Esophagus squamous epithelium (tissue), 5 donors: ENCODE measurements around the gene RANBP9. TPM values are rescaled to one million over a fixed set of nuclear protein-coding genes. Genes with fewer than 3 reads are reported as not detected.

Source experiments
- DNase-seq: peaks from one replicate; lab custom pipeline; 2025; lab: John Stamatoyannopoulos, UW
- H3K27ac ChIP-seq, 4 donors: fragments of 200-600 bp; sonication (generic); one replicate each; pipeline ENCODE4 v1.5.1; 2016 to 2019; ENCODE audit warnings: mild to moderate bottlenecking in 1 of 4
- H3K27me3 ChIP-seq, 4 donors: fragments of 200-600 bp; sonication (generic); 1 replicate in 3 of 4; 2 replicates in 1 of 4; pipeline versions ENCODE4 v1.5.1 to v1.6.0; 2017 to 2021; ENCODE audit warnings: antibody characterized with exemption in 1 of 4
- H3K36me3 ChIP-seq, 3 donors: fragments of 200-600 bp; sonication (generic); one replicate each; pipeline ENCODE4 v1.5.1; 2016 to 2019
- H3K4me1 ChIP-seq, 3 donors: fragments of 200-600 bp; sonication (generic); one replicate each; pipeline ENCODE4 v1.5.1; 2017 to 2019
- H3K4me3 ChIP-seq, 4 donors: fragments of 200-600 bp; sonication (generic); 1 replicate in 3 of 4; 2 replicates in 1 of 4; pipeline ENCODE4 v1.5.1; 2016 to 2019; ENCODE audit warnings: mild to moderate bottlenecking in 2 of 4, moderate library complexity in 1 of 4
- H3K9me3 ChIP-seq, 3 donors: fragments of 200-600 bp; sonication (generic); one replicate each; pipeline ENCODE4 v1.5.1; 2016 to 2019
- CTCF ChIP-seq, 6 experiments: fragments of 450-650 bp in 4 of 6; fragments of 200-600 bp in 2 of 6; sonication (generic) in 2 of 6; IDR thresholded peaks; one replicate each; pipeline ENCODE4 v1.5.1; 2016 to 2019; ENCODE audit warnings: antibody characterized with exemption in 6 of 6, mild to moderate bottlenecking in 4 of 6, moderate library complexity in 4 of 6
- POLR2A ChIP-seq, 4 donors: fragments of 450-650 bp; IDR thresholded peaks; one replicate each; pipeline ENCODE4 v1.6.1; 2017; ENCODE audit warnings: antibody characterized with exemption in 4 of 4, mild to moderate bottlenecking in 4 of 4, moderate library complexity in 3 of 4
- WGBS, 2 donors: methylation state at CpG; one replicate each; pipeline ENCODE4 v1.1.5; 2018; 5-methylcytosine and 5-hydroxymethylcytosine counted together
- intact Hi-C: fragments of 100-400 bp; cut with DNase I; formaldehyde crosslinking; loops from one replicate; pipeline ENCODE4 v1.15.0; 2022
- total RNA-seq, 4 donors: library from RNA; depleted of rRNA; stranded (reverse); fragments of >200 nt; gene quantifications; one replicate each; pipeline ENCODE4 v1.1.0, GENCODE V29; 2016
- donor health status: DM: yes; HTN: yes; CAD: no.

RANBP9 gene
- total RNA-seq, 4 donors from 2014 or later, result 32.9 to 69.6 (median 63.3) TPM

GRCh38 chr6:13743736-13744127 lies 32.1 kb upstream of the RANBP9 start:
- no peaks in the 10 kb centered on the region for H3K9me3 ChIP-seq
- intact Hi-C loops, result no loop called here
- H3K4me3 ChIP-seq, result no peak overlapping the region
- no peak for DNase-seq
- WGBS, 2 donors, result 78 to 99% methylated on average over 7 of the region's 7 CpGs
- no peak for TF ChIP-seq CTCF (IDR thresholded peaks at IDR 0.05)
- no peak for TF ChIP-seq POLR2A (IDR thresholded peaks at IDR 0.05)
- H3K27ac ChIP-seq, result no peak overlapping the region
- H3K36me3 ChIP-seq, result no peaks in the 10 kb centered on the region
- no peaks in the 10 kb centered on the region for H3K4me1 ChIP-seq
- H3K27me3 ChIP-seq, result no peaks in the 10 kb centered on the region

GRCh38 chr6:13742961-13743735 lies 31.5 kb upstream of the RANBP9 start:
- Histone ChIP-seq H3K27ac (no peak overlapping the region), H3K27me3 (no peaks in the 10 kb centered on the region), H3K9me3 (no peaks in the 10 kb centered on the region), H3K4me3 (peak overlapping the region in 3 of 4 donors; percentile 20 to 50 (median 29)), H3K36me3 (no peaks in the 10 kb centered on the region), H3K4me1 (no peaks in the 10 kb centered on the region)
- 88 to 89% methylated on average over 11 to 18 of the region's 56 CpGs for WGBS, 2 donors
- intact Hi-C loops, result no loop called here
- TF ChIP-seq CTCF (IDR thresholded peaks at IDR 0.05) (no peak), POLR2A (IDR thresholded peaks at IDR 0.05) (no peak)
- DNase-seq, result no peak

- H3K27me3 ChIP-seq, result no peaks in the 10 kb centered on the region
- intact Hi-C loops, result no loop called here
- WGBS, 2 donors, result 77 to 91% methylated on average over 4 of the region's 4 CpGs
- no peak overlapping the region for H3K4me3 ChIP-seq
- no peak for TF ChIP-seq CTCF (IDR thresholded peaks at IDR 0.05)
- no peak for TF ChIP-seq POLR2A (IDR thresholded peaks at IDR 0.05)
- H3K9me3 ChIP-seq, result no peaks in the 10 kb centered on the region
- H3K4me1 ChIP-seq, result no peaks in the 10 kb centered on the region
- DNase-seq, result no peak
- H3K36me3 ChIP-seq, result no peaks in the 10 kb centered on the region
- H3K27ac ChIP-seq, result no peak overlapping the region
Observed at GRCh38 chr6:13741365-13741764, 29.7 kb upstream of the RANBP9 start.

- TF ChIP-seq POLR2A (IDR thresholded peaks at IDR 0.05), result no peak
- TF ChIP-seq CTCF (IDR thresholded peaks at IDR 0.05), result no peak
- Histone ChIP-seq H3K36me3 (no peaks in the 10 kb centered on the region), H3K4me1 (peaks cover 0 to 18% (median 5%) of the 10 kb centered on the region in 3 donors), H3K27me3 (no peaks in the 10 kb centered on the region), H3K9me3 (no peaks in the 10 kb centered on the region), H3K4me3 (no peak overlapping the region), H3K27ac (no peak overlapping the region)
- WGBS, 2 donors, result 80 to 81% methylated on average over 2 of the region's 2 CpGs
- intact Hi-C loops, result no loop called here
- DNase-seq, result no peak
Observed at GRCh38 chr6:13735031-13735430, 23.4 kb upstream of the RANBP9 start.

- Histone ChIP-seq H3K27me3 (no peaks in the 10 kb centered on the region), H3K27ac (no peak overlapping the region)
Observed at GRCh38 chr6:13733178-13733887, 21.7 kb upstream of the RANBP9 start.

More at GRCh38 chr6:13733178-13733887, 21.7 kb upstream of the RANBP9 start:
- Histone ChIP-seq H3K4me1 (peaks cover 0 to 25% (median 5%) of the 10 kb centered on the region in 3 donors), H3K4me3 (peak overlapping the region in 1 of 4 donors; percentile 21), H3K9me3 (no peaks in the 10 kb centered on the region), H3K36me3 (no peaks in the 10 kb centered on the region)
- no peak for DNase-seq
- intact Hi-C loops, result no loop called here
- no peak for TF ChIP-seq CTCF (IDR thresholded peaks at IDR 0.05)
- TF ChIP-seq POLR2A (IDR thresholded peaks at IDR 0.05), result no peak
- 24 to 27% methylated on average over 17 of the region's 17 CpGs for WGBS, 2 donors
